Mammary epithelial cell (primary cell): Measurements from ENCODE around the gene KCNQ1.

ENCODE experiments used
- EZH2 ChIP-seq: IDR thresholded peaks from 2 replicates; pipeline ENCODE4 v1.6.1; 2012; ENCODE audit warnings: low read length, inconsistent platforms, borderline replicate concordance
- TF ChIP-seq, protein P1 (sequence below), 2 donors: IDR thresholded peaks in 1 of 2; conservative IDR thresholded peaks in 1 of 2; 2 replicates each; pipeline ENCODE4 v1.5.1; 2011 to 2012; ENCODE audit warnings: inconsistent platforms in 2 of 2, low read length in 2 of 2, mild to moderate bottlenecking in 2 of 2, control low read depth in 1 of 2, low read depth in 1 of 2; ENCODE audit not compliant: insufficient read depth in 1 of 2; ENCODE audit errors: extremely low read depth in 1 of 2

GRCh38 chr11:2748814-2749554 is 304.2 kb downstream of the KCNQ1 start:
- TF ChIP-seq, protein P1, sequence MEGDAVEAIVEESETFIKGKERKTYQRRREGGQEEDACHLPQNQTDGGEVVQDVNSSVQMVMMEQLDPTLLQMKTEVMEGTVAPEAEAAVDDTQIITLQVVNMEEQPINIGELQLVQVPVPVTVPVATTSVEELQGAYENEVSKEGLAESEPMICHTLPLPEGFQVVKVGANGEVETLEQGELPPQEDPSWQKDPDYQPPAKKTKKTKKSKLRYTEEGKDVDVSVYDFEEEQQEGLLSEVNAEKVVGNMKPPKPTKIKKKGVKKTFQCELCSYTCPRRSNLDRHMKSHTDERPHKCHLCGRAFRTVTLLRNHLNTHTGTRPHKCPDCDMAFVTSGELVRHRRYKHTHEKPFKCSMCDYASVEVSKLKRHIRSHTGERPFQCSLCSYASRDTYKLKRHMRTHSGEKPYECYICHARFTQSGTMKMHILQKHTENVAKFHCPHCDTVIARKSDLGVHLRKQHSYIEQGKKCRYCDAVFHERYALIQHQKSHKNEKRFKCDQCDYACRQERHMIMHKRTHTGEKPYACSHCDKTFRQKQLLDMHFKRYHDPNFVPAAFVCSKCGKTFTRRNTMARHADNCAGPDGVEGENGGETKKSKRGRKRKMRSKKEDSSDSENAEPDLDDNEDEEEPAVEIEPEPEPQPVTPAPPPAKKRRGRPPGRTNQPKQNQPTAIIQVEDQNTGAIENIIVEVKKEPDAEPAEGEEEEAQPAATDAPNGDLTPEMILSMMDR (conservative IDR thresholded peaks at IDR 0.05 in 1 of 2, IDR thresholded peaks at IDR 0.05 in 1 of 2; ENCODE audit: extremely low read depth in 1 of 2, insufficient read depth in 1 of 2, low read depth in 1 of 2, low read length in 2 of 2) = no peak
- no peak for TF ChIP-seq EZH2
